Brain microvascular endothelial cell (primary cell): ENCODE results near the gene ODR4.

Source experiments
- DNase-seq: peaks from one replicate; pipeline ENCODE4 v3.0.0-alpha.2; 2020
- H3K27ac ChIP-seq: fragments of 250-450 bp; sonication (Bioruptor Pico); 2 replicates; pipeline ENCODE4 v1.5.1; 2020; ENCODE audit warnings: mild to moderate bottlenecking, moderate library complexity
- H3K27me3 ChIP-seq: fragments of 250-450 bp; sonication (Bioruptor Pico); replicated peaks from 2 replicates; pipeline ENCODE4 v1.5.1; 2020; ENCODE audit warnings: mild to moderate bottlenecking
- H3K36me3 ChIP-seq: fragments of 250-450 bp; sonication (Bioruptor Pico); replicated peaks from 2 replicates; pipeline ENCODE4 v1.5.1; 2020; ENCODE audit warnings: mild to moderate bottlenecking
- H3K4me3 ChIP-seq: 2 replicates; pipeline ENCODE4 v1.5.1; 2011; ENCODE audit warnings: low read depth, mild to moderate bottlenecking, control low read depth, low read length, moderate library complexity
- in situ Hi-C: cut with HindIII; loops from 2 replicates; pipeline ENCODE4 v1.10.0; 2017; ENCODE audit warnings: low sequenced_read_pairs, low pct_ligation_motif_present
- TF ChIP-seq, protein P1 (sequence below): IDR thresholded peaks from 2 replicates; pipeline ENCODE4 v1.5.1; 2011; ENCODE audit warnings: low read depth, mild to moderate bottlenecking, moderate library complexity, low read length, control low read depth, inconsistent platforms; ENCODE audit errors: missing control alignments

Gene ODR4

DNA sequence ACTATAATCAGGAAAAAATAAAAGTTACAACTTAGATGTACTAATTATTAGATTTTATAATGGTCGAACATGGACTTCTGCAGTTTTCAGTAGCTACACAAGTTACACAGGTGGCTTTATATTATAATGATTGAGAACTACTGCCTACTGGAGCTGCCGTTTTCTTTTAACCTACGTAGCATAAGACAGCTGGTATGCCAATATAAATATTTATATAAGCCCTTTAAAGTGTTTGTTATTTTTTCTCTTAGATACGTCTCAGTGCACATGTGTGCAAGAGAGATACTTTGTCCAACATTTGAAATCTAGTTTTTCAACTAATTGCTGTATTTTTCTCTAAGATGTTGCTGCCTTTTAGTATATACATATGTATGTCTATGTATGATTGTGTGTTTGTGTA is 42.9 kb downstream of the ODR4 start:
- no peaks in the 10 kb centered on the region for H3K27me3 ChIP-seq
- H3K4me3 ChIP-seq = no peak overlapping the region
- DNase-seq = no peak

DNA sequence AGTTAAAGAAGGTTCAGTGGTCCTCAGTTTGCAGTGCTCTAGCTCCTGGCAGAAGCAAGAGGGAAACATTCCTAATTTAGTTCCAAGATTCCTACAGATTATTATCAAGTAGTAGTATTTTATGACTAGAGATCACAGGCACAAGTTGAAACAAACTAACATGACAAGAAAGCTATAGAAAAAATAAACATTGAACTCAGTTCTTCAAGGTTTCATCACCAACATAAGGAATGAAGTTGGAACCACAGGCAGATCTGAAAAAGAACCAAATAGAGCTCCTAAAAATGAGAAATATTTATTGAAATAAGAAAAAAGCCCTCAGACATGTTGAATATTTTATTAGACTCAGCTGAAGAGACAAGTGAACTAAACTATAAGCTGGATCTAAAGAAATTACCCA is 44.7 kb downstream of the ODR4 start:
- no peak overlapping the region for H3K4me3 ChIP-seq
- no peak for DNase-seq
- peaks cover 10% of the 10 kb centered on the region for H3K36me3 ChIP-seq
- no peaks in the 10 kb centered on the region for H3K27me3 ChIP-seq
- TF ChIP-seq, protein P1, sequence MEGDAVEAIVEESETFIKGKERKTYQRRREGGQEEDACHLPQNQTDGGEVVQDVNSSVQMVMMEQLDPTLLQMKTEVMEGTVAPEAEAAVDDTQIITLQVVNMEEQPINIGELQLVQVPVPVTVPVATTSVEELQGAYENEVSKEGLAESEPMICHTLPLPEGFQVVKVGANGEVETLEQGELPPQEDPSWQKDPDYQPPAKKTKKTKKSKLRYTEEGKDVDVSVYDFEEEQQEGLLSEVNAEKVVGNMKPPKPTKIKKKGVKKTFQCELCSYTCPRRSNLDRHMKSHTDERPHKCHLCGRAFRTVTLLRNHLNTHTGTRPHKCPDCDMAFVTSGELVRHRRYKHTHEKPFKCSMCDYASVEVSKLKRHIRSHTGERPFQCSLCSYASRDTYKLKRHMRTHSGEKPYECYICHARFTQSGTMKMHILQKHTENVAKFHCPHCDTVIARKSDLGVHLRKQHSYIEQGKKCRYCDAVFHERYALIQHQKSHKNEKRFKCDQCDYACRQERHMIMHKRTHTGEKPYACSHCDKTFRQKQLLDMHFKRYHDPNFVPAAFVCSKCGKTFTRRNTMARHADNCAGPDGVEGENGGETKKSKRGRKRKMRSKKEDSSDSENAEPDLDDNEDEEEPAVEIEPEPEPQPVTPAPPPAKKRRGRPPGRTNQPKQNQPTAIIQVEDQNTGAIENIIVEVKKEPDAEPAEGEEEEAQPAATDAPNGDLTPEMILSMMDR = no peak
- H3K27ac ChIP-seq = no peak overlapping the region
- in situ Hi-C loops = no loop called here

More for the DNA sequence above, 42.9 kb downstream of the ODR4 start:
- TF ChIP-seq, protein P1 = no peak
- in situ Hi-C loops = no loop called here
- H3K27ac ChIP-seq = no peak overlapping the region
- peaks cover 10% of the 10 kb centered on the region for H3K36me3 ChIP-seq

DNA sequence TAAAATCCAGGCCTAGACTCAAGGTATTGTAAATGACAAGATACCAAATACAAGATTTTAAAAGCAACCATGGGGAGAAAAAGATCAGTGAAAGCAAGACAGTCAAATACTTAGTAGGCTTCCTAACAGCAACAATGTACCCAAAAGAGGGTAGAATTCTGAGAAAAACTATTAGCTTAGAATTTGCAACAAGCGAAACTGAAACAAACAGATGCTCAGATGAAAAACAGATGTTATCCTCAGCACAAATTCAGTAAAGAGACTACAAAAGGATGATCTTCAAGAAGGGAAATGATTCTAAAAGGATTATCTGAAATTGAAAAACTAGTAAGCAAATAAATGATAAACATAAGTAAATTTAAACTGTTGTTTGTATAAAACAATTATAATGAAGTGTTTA is 45.3 kb downstream of the ODR4 start:
- H3K27ac ChIP-seq = no peak overlapping the region
- H3K36me3 ChIP-seq = peaks cover 10% of the 10 kb centered on the region
- in situ Hi-C loops = no loop called here
- H3K4me3 ChIP-seq = no peak overlapping the region
- TF ChIP-seq, protein P1 = no peak
- DNase-seq = no peak
- H3K27me3 ChIP-seq = no peaks in the 10 kb centered on the region

GRCh38 chr1:186421446-186421845 is 45.8 kb downstream of the ODR4 start:
- TF ChIP-seq, protein P1 = no peak
- in situ Hi-C loops = no loop called here
- DNase-seq = no peak
- Histone ChIP-seq H3K36me3 (peaks cover 10% of the 10 kb centered on the region), H3K27me3 (no peaks in the 10 kb centered on the region), H3K27ac (no peak overlapping the region), H3K4me3 (no peak overlapping the region)

DNA sequence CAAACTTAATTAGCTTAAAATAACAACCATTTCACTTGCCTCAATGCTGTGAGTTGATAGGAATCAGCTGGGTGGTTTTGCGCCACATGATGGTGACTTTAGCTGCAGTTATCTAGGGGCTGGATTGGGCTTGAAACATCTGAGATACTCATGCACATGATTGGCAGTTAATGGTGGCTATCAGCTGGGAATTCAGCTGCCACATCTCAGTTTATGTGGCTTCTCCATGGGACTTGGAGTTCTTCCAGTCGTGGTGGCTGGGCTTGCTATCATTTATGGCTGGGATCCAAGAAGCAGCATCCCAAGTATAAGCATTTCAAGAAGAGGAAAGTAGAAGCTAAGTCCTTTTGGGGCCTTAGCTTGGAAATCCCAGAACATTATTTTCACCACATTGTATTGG is 48.9 kb downstream of the ODR4 start:
- Histone ChIP-seq H3K36me3 (peaks cover 3% of the 10 kb centered on the region), H3K27me3 (no peaks in the 10 kb centered on the region), H3K27ac (no peak overlapping the region), H3K4me3 (no peak overlapping the region)
- in situ Hi-C loops = no loop called here
- TF ChIP-seq, protein P1 = no peak
- DNase-seq = peak; percentile 48

GRCh38 chr1:186426118-186426517 is 50.5 kb downstream of the ODR4 start:
- no peak overlapping the region for H3K27ac ChIP-seq
- H3K27me3 ChIP-seq = no peaks in the 10 kb centered on the region
- TF ChIP-seq, protein P1 = no peak
- H3K36me3 ChIP-seq = no peaks in the 10 kb centered on the region
- DNase-seq = no peak
- in situ Hi-C loops = no loop called here
- no peak overlapping the region for H3K4me3 ChIP-seq
